NAMALWA (cell line): ENCODE results near the gene XCL1.

Source experiments
- DNase-seq: peaks from one replicate; pipeline ENCODE4 v3.0.0-alpha.2; 2015; ENCODE audit warnings: low spot score

Gene XCL1

DNA sequence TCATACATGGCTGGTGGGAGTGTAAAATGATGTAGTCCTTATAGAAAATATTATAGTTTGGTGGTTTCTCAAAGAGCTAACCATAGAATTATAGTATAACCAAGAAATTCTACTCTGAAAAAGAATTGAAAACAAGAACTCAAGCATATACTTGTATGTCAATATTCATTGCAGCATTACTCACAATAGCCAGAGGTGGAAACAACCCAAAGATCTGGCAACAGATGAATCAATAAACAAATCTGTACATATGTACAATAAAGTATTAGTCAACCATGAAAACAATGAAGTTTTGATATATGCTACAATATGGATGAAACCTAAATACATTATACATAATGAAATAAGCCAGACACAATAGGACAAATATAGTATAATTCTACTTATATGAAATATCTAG is 29.7 kb downstream of the XCL1 start:
- DNase-seq, result no peak

DNA sequence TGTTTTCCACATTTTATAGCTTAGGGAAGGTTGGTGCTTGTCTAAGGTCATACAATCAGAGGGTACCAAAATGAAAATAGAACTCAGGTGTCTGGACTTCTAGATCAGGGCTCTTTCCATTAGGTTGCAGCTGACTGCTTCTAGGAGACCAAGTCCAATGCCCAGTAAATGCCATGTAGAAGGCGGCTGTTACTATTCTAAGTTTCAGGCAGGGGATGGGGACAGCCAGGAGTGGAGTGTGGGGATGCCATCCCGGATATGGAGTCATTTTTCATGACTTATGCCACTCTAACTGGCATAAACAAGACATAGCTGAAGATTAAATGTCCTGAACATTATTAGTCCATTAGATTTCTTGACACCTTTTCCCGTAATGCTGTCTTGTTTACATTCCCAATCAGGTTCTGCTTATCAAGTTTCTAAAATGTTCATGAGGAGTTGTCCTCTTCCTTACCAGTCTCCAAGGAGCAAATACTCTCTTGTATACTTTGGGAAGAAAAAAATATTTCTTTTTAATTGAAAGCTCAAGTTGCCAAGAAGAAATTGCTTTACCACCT is 31.5 kb downstream of the XCL1 start:
- DNase-seq, result no peak

DNA sequence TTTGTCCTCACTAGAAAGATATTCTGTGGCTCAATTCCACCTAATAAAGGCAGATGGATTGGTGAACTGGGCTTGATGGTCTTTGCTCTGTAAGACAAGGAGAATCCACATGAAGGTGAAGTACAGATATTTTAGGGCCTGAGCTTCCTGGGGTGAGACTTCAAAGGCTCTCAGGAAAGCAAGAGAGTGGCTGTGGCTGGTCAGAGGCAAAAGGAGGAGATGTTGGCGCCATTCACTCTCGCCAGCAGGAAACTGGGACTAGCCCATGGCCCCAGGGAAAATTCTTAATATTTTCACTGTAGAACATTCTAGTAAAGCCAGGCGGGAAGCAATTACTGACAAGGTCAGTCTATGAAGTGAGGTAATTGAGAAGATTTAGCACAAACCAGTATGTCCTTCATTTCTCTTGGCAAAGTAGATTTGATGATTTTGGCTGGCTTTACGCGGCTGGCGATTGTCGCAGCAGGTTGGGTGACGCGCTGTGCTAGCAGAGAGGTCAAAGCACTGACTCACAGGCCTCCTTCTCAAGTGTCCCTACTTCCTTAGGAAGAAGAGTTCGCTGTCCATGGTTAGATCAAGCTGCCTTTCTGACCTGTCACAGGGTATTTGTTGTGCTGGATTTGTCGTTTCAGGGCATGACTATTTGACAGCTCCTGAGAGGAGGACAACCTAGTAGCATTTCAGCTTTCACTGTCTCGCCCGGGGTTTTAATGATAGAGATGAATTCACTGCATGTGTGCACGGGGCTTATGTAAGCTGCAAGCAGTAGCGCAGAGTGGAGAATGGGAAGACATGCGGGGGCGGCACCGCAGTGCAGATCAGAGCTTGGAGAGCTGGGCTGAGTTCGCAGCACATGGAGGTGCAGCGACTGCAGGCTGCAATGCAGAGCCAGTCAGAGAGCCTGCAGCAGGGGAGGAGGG is 32.7 kb downstream of the XCL1 start:
- no peak for DNase-seq

DNA sequence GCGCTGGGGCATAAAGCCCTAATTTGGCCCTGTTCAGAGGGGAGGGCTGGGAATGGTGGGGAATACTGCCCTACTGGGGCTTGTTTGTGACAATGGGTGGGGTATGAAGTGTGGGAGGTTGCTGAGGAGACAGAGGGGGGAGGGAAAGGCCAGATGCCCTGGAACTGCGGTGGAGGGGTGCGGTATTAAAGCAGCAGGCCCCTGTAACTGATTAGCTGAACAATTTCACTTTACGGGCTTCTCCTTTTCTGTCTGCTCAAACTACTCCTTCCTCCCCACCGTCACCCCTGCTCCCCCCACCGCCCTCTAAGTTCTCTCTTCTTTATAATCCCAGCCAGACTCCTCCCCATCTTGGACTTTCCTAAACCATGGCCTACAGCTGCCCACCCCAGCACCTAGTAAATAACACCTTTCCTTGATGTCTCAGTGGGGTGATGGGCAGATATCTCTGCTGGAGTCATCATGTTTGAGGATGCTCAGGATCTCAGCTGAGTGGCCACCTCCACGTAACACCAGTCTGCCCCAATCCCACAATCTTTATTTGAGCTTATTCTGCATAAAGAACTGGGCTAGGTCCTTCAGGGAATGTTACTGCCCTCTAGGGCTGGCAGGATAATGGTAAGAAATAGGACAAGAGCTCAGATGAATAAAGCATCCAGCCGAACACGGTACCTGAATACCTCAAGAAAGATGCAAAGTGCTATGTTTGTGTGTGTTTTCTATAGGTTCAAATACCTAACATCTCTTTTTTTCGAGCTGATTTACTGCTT is 33.5 kb downstream of the XCL1 start:
- DNase-seq, result no peak

DNA sequence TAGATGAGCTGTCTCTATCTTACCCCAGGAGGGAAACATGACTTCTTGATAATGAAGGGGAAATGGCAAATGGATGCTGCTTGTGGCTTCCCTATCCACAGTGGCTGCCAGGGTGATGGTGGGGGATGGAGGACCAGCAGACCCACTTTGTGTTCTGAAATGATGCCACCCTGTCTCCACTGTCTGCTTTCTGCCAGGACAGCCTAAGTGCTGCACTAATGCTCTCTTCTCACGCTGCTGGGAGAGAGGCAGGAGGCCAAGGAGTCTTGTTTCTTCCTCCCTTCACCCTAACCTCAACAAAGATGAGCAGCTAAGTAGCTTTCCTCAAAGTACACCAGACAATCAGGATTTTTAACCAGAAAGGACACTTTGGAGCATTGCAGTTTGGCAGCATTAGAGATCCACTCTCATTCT is 36.6 kb downstream of the XCL1 start:
- DNase-seq, result no peak

DNA sequence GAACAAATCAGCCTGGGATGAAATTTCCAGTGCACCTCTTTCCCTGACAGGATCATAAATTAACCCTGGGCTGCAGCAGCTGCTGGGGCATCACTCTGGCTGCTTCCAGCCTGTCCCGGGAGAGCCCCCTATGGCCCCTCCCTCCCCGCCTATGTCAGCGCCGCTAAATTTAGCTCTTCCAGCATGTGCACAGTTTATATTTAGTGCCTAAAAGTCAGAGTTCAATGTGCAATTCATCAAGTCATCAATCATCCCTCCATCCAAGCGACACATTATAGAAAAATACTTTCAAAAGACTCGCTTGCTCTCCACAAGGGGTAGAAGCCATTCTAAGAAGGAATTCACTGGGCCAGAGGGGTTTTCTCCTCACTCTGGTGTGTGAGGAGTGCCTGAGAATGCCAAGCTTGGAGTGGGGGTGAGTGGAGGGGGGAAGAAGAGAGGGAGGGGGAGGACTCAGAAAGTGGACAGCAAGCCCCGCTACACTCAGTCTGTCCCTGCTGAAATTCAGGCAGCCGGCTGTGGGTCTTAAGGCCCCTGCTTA is 37.4 kb downstream of the XCL1 start:
- no peak for DNase-seq

DNA sequence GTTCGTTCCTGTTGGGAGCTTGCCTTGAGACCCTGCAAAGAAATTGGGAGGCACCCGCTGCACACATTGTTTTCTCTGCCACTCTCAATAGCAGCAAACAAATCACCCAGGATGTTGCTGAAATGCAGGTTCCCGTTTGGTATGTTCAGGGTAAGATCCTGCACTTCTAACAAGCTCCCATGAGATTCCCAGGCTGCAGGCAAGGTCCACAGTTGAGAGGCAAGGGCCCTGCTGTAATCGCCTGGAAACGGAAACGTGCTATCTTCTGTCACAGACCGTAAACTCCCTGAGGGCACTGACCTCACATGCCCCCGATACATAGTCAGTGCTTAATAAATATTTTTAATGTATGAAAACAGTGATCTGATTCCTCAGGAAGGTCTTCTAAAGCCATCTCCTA is 37.8 kb downstream of the XCL1 start:
- no peak for DNase-seq

DNA sequence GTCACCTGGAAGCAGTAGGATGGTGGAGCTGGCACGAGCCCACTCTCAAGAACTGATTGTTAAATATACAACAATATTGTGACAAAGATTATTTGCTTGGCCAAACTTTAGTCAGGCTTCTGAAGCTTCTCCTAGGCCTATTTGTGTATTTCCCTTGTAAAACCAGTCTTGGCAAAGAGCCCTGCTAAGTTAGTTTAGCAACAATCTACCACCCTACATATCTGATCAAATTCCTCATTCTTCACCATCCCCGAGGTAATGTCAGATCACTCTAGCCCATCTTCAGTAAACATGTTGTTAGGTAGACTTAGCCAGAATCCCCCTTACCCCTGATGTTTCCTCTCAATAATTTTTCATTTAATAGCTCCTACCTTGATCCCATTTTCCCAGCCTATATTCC is 39.6 kb downstream of the XCL1 start:
- no peak for DNase-seq

DNA sequence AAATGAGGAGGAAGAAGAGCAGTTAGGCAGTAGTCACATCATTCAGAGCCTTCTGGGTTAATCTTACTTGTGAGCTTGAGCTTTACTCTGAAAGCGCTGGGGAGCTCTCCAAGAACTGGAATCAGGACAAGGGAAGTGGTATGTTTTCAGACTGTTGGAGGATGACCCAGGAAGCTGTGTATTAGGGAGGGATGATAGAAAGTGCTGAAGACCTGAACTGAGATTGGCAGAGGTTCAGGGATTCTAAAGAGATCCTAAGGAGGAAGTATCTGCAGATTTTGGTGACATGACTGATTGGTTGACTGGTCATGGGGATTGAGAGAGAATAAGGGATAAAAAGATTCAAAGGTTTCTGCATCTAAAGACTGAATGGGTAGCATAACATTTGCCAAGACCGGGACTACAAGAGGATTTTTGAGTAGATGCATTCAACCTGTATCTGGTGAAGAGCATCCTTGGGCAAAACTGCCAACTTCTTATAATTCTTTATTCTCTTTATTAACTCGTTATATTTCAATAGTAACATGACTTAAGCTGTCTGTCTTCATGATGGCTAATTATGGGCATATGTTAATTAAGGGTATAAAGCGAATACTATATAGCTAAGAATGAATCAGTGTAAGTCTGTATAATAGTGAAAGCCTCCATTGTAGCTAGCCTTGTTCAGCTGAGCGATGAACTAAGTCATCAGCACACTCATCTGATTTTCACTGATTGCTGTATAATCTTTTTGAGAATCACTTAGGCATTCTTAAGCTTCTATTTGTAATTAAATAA is 41.8 kb downstream of the XCL1 start:
- no peak for DNase-seq

DNA sequence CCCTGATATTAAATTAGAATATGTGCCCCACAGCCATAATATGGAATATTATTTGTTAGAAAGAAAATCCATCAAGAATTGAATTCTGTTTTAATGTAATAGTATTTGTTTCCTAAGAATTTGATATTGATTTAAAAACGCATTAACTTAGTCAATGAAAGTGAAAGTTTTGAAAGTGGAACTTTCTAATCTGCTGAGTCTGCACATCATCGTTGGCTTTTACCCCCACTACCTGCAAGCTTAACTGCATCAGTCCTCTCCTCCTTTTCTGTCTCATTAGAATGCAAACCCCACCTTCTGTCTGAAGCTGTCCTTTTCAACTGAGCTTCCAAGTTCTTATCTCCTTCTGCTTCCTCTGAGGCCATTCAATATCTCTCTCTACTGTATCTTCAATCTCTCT is 42.5 kb downstream of the XCL1 start:
- DNase-seq, result no peak

DNA sequence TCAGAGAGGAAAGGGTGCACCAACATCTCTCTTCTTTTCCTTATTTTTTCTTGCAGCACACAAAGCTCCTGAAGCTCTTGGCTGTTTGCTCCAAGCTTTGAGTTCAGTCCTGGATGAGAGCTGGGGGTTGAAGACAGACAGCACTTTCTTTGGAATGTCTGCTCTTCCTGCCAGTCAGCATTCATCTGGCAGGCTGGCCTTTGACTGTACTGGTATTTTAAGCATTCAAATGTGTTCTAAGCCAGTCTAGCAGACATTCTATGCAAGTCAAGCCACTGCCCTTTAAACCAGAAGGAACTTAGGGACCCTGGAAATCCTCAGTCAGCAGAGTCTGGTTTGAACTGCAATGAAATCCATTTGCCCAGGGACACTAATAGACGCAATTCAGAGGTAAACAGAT is 45.0 kb downstream of the XCL1 start:
- no peak for DNase-seq

DNA sequence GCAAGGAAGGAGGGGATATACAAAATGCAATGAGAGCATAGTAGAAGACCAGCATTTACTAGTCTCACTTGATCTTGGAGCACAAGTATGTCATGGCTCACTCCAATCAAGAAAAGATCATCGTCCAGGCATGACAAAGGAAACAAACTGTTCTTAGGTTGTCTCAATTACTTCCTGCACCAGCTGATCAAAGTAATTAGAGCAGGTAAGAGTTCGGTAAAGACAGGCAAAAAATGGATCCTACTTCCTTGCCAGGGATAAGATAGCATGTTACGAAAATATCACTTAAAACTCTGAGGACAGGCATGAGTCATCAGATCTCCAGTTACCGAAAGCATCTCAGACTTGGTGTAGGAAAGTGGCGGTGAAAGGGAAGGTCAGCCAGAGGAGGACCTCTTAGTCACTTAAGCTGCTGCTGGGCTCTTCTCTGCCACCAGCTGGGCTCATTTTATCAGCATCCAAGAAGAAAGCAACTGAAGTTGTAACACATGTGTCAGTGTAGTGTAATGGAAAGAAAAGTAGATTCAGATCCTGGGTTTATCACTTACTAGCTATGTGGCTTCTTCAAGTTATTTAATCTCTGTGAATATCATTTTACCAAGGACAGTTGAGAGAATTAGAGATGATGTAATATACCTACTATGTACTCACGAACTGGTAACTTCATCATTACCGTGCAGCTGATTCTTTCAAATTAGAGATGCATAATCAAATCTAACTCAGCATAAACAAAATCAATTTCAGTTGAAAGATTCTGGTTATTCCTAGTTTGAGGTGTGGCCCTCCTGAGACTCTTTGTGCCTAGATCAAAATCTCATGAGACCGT is 46.8 kb downstream of the XCL1 start:
- no peak for DNase-seq

DNA sequence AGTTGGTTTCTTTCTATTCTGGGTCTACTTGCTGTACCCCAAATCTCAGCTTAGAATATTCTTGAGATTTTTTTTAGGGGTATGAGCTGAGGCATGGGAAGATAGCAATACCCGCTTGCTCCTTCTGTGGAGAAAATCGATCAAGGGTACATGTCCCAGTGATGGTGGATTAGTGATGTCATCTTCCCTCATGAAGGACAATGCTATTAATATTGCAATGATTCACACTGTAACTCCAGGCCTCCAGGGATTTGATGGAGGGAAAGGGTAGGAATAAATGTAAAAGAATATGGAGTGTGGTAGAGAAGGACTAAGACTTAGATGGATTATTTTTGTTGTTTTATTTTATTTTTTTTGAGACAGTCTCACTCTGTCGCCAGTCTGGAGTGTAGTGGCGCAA is 47.4 kb downstream of the XCL1 start:
- DNase-seq, result no peak

DNA sequence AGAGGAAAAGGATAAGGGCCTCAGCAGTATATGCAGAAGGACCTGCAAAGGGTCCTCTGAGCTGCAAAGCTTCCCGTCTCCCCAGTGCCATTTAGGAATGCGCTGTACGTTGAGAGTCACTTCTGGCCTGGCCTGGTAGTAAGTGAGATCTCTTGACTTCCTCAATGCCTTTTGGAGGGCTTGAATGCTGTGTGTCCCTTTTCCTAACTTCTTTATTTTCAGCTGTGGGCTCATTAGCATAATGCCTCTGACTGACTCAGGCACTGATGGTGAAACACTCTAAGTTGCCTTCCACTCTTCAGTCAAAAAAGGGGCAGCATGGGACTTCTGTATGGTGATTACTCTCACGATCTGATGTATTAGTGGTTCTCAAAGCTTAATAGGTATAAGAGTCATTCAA is 49.9 kb downstream of the XCL1 start:
- no peak for DNase-seq

DNA sequence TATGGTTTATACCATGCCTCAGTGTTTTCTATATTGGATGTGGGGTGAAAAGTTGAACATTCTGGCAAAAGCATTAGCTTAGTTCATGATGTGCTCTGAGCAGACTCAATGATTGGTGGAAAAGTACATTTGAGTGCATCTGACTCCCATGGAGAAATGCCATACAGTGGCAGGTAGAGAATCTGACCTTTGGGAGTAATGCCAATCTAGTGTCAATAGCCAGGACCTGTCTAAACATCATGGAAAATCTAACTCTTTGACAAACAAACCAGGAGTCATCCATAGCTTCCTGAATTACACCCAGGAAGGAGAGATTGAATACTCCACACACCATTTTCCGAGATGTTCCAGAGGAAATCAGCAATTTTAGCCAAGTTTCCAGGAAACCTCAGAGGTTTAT is 51.0 kb downstream of the XCL1 start:
- no peak for DNase-seq

DNA sequence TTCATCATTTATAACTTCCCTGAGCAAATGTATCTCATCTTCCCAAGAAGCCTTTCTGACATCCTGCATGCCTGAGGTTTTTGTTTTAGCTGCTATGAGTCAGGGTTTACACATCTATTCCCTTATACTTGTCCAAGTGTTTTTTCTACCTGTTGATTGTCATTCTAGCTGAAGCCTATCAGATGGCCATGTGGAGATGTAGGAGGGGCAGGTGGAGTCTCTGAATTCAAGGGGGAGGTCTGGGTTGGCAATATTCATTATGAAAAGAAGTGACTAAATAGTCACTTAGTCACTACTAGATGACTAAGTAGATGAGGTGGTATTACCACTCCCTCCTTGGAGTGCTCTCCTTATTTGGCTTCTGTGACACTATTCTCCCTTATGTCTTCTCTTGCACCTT is 52.4 kb downstream of the XCL1 start:
- DNase-seq, result no peak

DNA sequence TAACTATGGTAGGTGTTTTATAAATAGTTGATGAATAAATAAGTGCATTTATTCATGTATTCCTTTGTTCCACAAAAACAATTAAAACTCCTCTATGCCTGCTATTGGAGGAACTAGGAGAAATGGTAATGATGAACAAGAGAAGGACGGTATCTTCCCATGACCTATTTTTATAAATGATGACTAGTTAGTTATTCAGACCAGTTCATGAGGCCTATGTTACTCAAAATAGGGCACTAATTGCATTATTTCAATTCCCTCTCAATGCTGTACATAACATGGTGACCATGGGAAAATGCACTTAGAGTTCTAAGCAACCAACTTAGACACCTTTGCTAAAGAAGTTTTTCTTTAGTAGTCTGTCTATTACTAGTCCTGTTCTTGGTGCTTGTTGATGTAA is 53.1 kb downstream of the XCL1 start:
- DNase-seq, result no peak
